K562 (cell line): ENCODE data around the gene C10orf53. TPM values are rescaled to one million over a fixed set of nuclear protein-coding genes. Genes with fewer than 3 reads are reported as not detected.

Experiments
- ATAC-seq: fragments of 200-7000 bp; cut with Tn5 transposase; 3 replicates; pipeline ENCODE4 v1.9.1; 2020; ENCODE audit warnings: moderate library complexity
- BruUV-seq: library from RNA; stranded (reverse); fragments of 400-500 nt; replicated peaks from 2 replicates; lab custom pipeline; 2021; lab: Mats Ljungman, UMichigan
- CTCF ChIA-PET: fragments of 300-600 bp; formaldehyde crosslinking; extraction: SDS; loops from one replicate; lab custom pipeline; 2021; ENCODE audit warnings: low intra/inter-chr PET ratio; lab: Yijun Ruan, JAX
- POLR2A ChIA-PET: fragments of 300-600, 350-650 bp; sonication (Branson Sonifier 250); formaldehyde crosslinking; extraction: SDS; loops from one replicate; lab custom pipeline; 2021; ENCODE audit warnings: antibody characterized with exemption, inconsistent platforms; lab: Yijun Ruan, JAX
- DNase-seq, 4 experiments: peaks; one replicate each; pipeline versions ENCODE4 v3.0.0 to v3.0.0-alpha.2; 2011 to 2018; ENCODE audit warnings: low spot score in 3 of 4, mixed read lengths in 3 of 4; ENCODE audit errors: extremely low read depth in 1 of 4
- FAIRE-seq: peaks from 2 replicates; lab custom pipeline; 2011; peaks lifted over from hg19 to GRCh38; lab: Jason Lieb, UNC
- H2AFZ ChIP-seq: 2 replicates; pipeline ENCODE4 v1.6.0; 2011; ENCODE audit warnings: low read depth, low read length, control low read depth, inconsistent platforms
- H3K27ac ChIP-seq: fragments of 200-600 bp; 3 replicates; pipeline ENCODE4 v1.8.0; 2011; ENCODE audit warnings: low read depth, mild to moderate bottlenecking, control low read depth, inconsistent platforms, low read length, moderate library complexity, mixed read lengths; ENCODE audit errors: extremely low read depth
- H3K27me3 ChIP-seq, 2 experiments: fragments of 300-600 bp in 1 of 2; 2 replicates in 1 of 2; 3 replicates in 1 of 2; pipeline versions ENCODE4 v1.6.0 to v1.8.0; 2011; ENCODE audit warnings: inconsistent platforms in 2 of 2, low read length in 2 of 2, mild to moderate bottlenecking in 1 of 2, mixed read lengths in 1 of 2, moderate library complexity in 1 of 2; ENCODE audit not compliant: control insufficient read depth in 2 of 2, insufficient read depth in 2 of 2
- H3K36me3 ChIP-seq: fragments of 300-600 bp; 3 replicates; pipeline ENCODE4 v1.8.0; 2011; ENCODE audit warnings: mild to moderate bottlenecking, low read length, inconsistent platforms; ENCODE audit not compliant: control insufficient read depth, insufficient read depth
- H3K4me1 ChIP-seq, 2 experiments: fragments of 200-600 bp in 1 of 2; replicated peaks in 1 of 2; 2 replicates in 1 of 2; 3 replicates in 1 of 2; pipeline versions ENCODE4 v1.5.1 to v1.8.0; 2011; ENCODE audit warnings: inconsistent platforms in 2 of 2, low read length in 2 of 2, mild to moderate bottlenecking in 1 of 2, mixed read lengths in 1 of 2, moderate library complexity in 1 of 2; ENCODE audit not compliant: control insufficient read depth in 2 of 2, insufficient read depth in 2 of 2
- H3K4me2 ChIP-seq: 2 replicates; pipeline ENCODE4 v1.6.1; 2011; ENCODE audit warnings: low read length, control low read depth, inconsistent platforms, mixed read lengths; ENCODE audit not compliant: insufficient read depth
- H3K4me3 ChIP-seq: fragments of 200-600 bp; sonication (generic), shearing (Covaris generic); 2 replicates; pipeline ENCODE4 v1.5.1; 2016; ENCODE audit warnings: control low read depth, inconsistent platforms
- H3K79me2 ChIP-seq: fragments of 200-600 bp; 3 replicates; pipeline ENCODE4 v1.8.0; 2011; ENCODE audit warnings: low read length, inconsistent platforms; ENCODE audit not compliant: control insufficient read depth, insufficient read depth
- H3K9ac ChIP-seq, 2 experiments: 2 replicates each; pipeline versions ENCODE4 v1.6.0 to v1.6.1; 2011; ENCODE audit warnings: low read depth in 2 of 2, low read length in 2 of 2, control low read depth in 1 of 2, inconsistent platforms in 1 of 2, mild to moderate bottlenecking in 1 of 2, mixed read lengths in 1 of 2; ENCODE audit not compliant: insufficient read depth in 1 of 2
- H3K9me1 ChIP-seq: one replicate; pipeline ENCODE4 v1.6.0; 2011; ENCODE audit warnings: inconsistent platforms, mild to moderate bottlenecking, low read length, moderate library complexity; ENCODE audit not compliant: control insufficient read depth, insufficient read depth
- H3K9me3 ChIP-seq: replicated peaks from 2 replicates; pipeline ENCODE4 v1.5.1; 2011; ENCODE audit warnings: low read depth, low read length, inconsistent platforms; ENCODE audit not compliant: control insufficient read depth, insufficient read depth
- H4K20me1 ChIP-seq: replicated peaks from 2 replicates; pipeline ENCODE4 v1.6.1; 2011; ENCODE audit warnings: low read length, inconsistent platforms, mixed read lengths; ENCODE audit not compliant: control insufficient read depth, insufficient read depth
- DNMT1 ChIP-seq: fragments of 450-650 bp; IDR thresholded peaks from 2 replicates; pipeline ENCODE4 v1.6.1; 2016; ENCODE audit warnings: antibody characterized with exemption, mild to moderate bottlenecking
- HCFC1 ChIP-seq: IDR thresholded peaks from 2 replicates; pipeline ENCODE4 v1.6.1; 2012; ENCODE audit warnings: low read depth, low read length, improper control_type of control experiment
- ZNF232 ChIP-seq: sonication (generic); formaldehyde crosslinking; IDR thresholded peaks from 2 replicates; pipeline ENCODE4 v1.8.0; 2022; ENCODE audit warnings: mild to moderate bottlenecking, missing genetic modification reagents
- ZNF830 ChIP-seq: fragments of 250-450 bp; sonication (Bioruptor Pico); IDR thresholded peaks from 2 replicates; pipeline ENCODE4 v1.5.0; 2021; ENCODE audit warnings: mild to moderate bottlenecking
- ZZZ3 ChIP-seq: fragments of 450-650 bp; IDR thresholded peaks from 2 replicates; pipeline ENCODE4 v1.6.1; 2016; ENCODE audit warnings: antibody characterized with exemption, mild to moderate bottlenecking, moderate library complexity
- WGBS: fragments of 100-300 bp; shearing (Covaris generic); methylation state at CpG from one replicate; pipeline ENCODE4 v1.1.6; 2016; ENCODE audit warnings: low coverage, mixed read lengths; ENCODE audit not compliant: insufficient coverage; ENCODE audit errors: missing lambda C conversion rate; 5-methylcytosine and 5-hydroxymethylcytosine counted together
- in situ Hi-C: fragments of 300-500 bp; cut with MboI; formaldehyde crosslinking; loops from 4 replicates; pipeline ENCODE4 v1.15.0; 2018; ENCODE audit warnings: inconsistent platforms, mixed read lengths
- intact Hi-C: fragments of 100-400 bp; cut with micrococcal nuclease; formaldehyde crosslinking; loops from 2 replicates; pipeline ENCODE4 v1.14.2; 2022
- polyA plus RNA-seq, 8 experiments: library from polyadenylated mRNA; depleted of rRNA in 4 of 8; stranded (reverse) in 5 of 8; unstranded in 3 of 8; fragments of >200 nt; fragmentation: Nextera tagmentation in 2 of 8; fragmentation: Illumina TruSeq in 1 of 8; extraction: Ambion mirVana in 2 of 8; extraction: Trizol in 1 of 8; gene quantifications; 2 replicates each; pipeline versions ENCODE4 v1.2.1 to v1.2.3, GENCODE V29; 2011 to 2014; ENCODE audit warnings: inconsistent platforms in 1 of 8, missing spikeins in 1 of 8
- total RNA-seq, 7 experiments: library from RNA; depleted of rRNA in 6 of 7; stranded (reverse); fragments of >200 nt in 6 of 7; fragmentation: Illumina TruSeq in 2 of 7; extraction: Trizol in 2 of 7; gene quantifications; 2 replicates each; pipeline versions ENCODE4 v1.2.1 to v1.2.3, GENCODE V29; 2011 to 2021; ENCODE audit warnings: low replicate concordance in 1 of 7
- TF ChIP-seq, protein P1 (sequence below): sonication (generic); formaldehyde crosslinking; IDR thresholded peaks from 2 replicates; pipeline ENCODE4 v1.8.0; 2022; ENCODE audit warnings: mild to moderate bottlenecking, low read depth, missing genetic modification reagents

C10orf53 gene
- total and polyA plus RNA-seq, 9 of the 15 experiments (the other 6 are each of a cell fraction or from before 2014, with no cell fraction given) = not detected

DNA sequence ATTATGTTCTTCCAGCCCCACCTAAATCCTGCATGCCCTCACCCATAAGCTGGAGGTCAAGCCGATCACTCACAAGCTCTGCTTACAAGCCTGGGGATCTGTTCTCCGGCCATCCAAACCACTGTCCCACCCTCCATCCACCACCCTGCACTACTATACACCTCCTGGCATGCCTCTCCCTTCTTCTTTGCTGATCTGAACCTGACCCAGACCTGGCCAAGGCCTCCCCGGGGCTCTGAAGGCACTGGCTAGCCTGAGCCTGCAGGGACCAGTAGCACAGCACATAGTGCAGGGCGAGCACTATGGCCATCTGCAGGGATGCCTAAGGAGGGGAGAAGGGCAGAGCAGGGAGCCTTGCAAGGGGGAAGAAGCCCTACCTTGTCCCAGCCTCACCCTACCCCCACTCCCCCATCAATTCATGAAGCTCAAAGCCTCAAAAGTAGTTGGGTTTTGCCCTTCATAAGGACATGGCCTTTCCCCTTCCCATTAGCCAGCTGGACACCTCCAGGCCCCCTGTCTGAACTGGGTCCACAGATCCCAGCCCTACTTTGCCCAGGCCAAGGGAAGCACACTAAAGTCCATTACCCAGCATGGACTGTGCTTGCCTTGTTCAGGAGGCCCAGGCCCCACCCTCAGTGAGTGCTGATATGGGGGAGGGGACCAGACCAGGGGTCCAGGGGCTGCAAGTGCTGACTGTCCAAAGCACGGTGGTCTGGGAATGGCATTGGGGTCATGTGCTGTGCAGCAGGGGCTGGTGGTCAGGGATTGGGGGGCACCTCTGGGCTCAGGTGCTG is 36.0 kb upstream of the C10orf53 start (continued):
- no peak for TF ChIP-seq ZNF830 (CRISPR knock-in tag)
- TF ChIP-seq, protein P1, sequence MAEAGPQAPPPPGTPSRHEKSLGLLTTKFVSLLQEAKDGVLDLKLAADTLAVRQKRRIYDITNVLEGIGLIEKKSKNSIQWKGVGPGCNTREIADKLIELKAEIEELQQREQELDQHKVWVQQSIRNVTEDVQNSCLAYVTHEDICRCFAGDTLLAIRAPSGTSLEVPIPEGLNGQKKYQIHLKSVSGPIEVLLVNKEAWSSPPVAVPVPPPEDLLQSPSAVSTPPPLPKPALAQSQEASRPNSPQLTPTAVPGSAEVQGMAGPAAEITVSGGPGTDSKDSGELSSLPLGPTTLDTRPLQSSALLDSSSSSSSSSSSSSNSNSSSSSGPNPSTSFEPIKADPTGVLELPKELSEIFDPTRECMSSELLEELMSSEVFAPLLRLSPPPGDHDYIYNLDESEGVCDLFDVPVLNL (CRISPR knock-in tag) = no peak

DNA sequence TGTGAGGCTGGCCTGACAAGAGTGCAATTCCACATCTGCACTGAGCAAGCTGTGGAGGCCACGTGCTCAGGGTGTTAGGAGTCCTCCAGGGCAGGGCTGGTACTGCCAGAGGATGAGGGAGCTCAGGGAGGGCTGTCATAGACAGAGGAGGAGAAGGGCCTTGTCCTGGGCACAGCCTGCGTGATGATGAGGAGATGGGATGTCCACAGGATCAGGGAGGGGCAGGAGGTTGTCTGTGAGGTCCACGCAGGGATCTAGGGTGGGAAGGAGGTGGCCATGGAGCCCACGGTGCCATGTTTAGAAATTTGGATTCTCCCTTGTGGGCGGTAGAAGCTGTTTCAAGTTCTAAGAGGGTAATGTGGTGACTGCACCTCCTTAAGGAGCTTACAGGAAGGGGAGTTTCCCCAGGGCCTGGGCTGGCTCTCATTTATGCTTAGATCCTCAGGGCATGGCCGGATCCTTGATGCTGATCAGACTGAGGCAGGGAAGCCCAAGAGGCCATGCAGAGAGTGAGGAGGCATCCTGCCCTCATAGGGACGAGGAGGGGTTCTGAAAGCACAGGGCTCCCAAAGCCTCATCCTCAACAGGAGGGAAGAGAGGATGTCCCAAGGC is 35.3 kb upstream of the C10orf53 start:
- Histone ChIP-seq H3K4me3 (no peak overlapping the region), H3K27ac (no peak overlapping the region), H3K79me2 (no peaks in the 10 kb centered on the region), H3K4me2 (no peak overlapping the region), H4K20me1 (peaks cover 16% of the 10 kb centered on the region), H2AFZ (no peak overlapping the region), H3K9me1 (no peaks in the 10 kb centered on the region), H3K9ac (no peak overlapping the region), H3K27me3 (peaks cover 28 to 43% of the 10 kb centered on the region in 2 experiments; a peak in 4 of 5 replicates), H3K36me3 (no peaks in the 10 kb centered on the region), H3K9me3 (no peaks in the 10 kb centered on the region), H3K4me1 (peaks cover 0 to 4% of the 10 kb centered on the region in 2 experiments; a peak in 1 of 5 replicates)
- 0% methylated on average over 7 of the region's 7 CpGs for WGBS
- CTCF ChIA-PET = no interaction called here
- in situ Hi-C loops = no loop called here
- POLR2A ChIA-PET = interaction anchor here (0.6 to 1.7 kb wide), 4 partner anchors 10 to 54 kb away, joined by 3 to 6 read pairs (median 3); no protein-coding TSS in a partner anchor
- ATAC-seq (no peak), FAIRE-seq (no peak), DNase-seq (no peak)
- no TSS peak for BruUV-seq
- TF ChIP-seq HCFC1 (no peak), ZZZ3 (no peak), DNMT1 (no peak), ZNF232 (CRISPR knock-in tag) (no peak)
- intact Hi-C loops = no loop called here
